GM20431 (cell line): ENCODE data around the gene MAP4.
"Not testable (repeated sequence)": the region's sequence is repeated elsewhere in the genome, so short reads cannot be mapped to it uniquely, and the experiment has no call there.

ENCODE experiments used
- in situ Hi-C: fragments of 300-500 bp; cut with MseI, MboI; formaldehyde crosslinking; loops from one replicate; pipeline ENCODE4 v1.15.0; 2020; ENCODE audit warnings: low sequenced_read_pairs; ENCODE audit not compliant: unreplicated experiment

Gene MAP4

DNA sequence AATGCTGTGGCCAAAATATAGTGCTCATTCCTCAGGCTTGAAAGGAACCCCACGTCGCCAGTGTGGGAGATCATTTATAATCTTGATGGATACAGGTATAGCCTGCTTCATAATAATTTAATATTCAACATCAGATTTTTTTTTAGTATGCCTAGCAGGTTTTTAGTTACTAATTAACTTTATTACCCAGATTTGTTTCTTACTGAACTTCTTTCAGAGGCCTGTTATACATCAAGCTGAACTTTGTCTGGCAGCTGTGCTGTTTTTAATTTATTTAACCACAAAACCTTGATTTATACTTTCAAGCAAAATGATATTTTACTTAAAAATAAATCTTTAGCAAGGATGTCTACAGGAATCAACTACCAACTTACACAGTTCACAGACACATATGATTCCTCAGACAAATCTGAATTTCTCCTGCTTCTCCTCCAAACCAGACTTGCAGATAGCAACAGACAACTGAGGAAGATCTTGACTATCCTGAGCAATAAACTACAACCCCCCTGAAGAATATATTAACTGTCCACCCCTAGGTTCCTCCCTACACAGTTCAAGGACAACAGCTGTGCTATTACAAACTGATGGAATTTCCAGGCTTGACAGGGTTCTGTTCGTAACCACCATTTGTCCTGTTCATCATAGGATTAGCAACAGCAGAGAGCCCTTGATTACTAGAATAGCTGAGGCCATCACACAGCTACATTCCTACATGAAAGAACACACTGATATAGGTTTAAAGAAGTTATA is 610 bp downstream of the MAP4 start:
- in situ Hi-C loops, result no loop called here

DNA sequence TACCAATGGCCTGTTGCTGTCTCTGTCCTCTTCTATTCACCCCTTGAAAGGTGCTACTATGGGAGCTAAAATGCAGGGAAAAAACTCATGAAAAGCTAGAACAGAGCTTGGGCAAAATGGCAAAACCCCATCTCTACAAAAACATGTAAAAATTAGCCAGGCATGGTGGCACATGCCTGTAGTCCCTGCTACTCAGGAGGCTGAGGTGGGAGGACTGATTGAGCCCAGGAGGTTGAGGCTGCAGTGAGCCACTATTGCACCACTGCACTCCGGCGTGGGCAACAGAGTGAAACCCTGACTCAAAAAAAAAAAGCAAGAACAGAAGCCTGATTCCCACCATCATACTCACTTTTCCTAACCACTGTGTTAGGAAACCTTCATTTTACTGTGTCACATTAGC is 1.9 kb downstream of the MAP4 start:
- in situ Hi-C loops, result no loop called here

DNA sequence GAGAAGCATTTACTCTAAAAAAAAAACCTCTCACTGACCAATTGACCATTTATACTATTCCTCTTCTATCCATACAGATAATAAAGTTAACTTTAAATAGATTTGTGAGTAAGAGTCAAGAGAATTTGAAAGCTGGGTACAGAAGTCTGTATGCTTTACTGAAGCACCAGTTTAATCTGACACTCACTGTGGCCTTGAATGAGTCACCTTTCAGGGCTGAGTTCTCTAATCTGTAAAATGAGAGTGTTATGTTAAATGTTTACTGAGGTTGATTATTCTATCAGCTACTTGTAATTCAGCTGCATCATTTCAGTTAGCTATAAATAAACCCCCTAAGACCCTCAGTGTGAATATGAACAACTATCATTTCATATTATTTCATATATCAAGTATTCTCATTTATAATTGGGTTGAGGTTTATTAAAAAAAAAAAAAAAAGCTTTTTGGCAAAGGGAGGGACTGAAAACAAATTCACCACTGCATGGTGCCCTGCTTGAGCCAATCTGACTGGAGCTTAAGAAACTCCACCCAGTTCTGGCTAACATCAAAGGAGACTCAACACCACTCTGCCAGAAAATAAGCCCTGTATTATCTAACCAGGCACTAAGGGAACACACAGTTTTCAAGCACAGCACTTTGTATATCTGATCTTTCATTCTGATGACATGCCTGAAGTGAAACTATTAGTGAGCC is 2.8 kb downstream of the MAP4 start:
- in situ Hi-C loops, result no loop called here

DNA sequence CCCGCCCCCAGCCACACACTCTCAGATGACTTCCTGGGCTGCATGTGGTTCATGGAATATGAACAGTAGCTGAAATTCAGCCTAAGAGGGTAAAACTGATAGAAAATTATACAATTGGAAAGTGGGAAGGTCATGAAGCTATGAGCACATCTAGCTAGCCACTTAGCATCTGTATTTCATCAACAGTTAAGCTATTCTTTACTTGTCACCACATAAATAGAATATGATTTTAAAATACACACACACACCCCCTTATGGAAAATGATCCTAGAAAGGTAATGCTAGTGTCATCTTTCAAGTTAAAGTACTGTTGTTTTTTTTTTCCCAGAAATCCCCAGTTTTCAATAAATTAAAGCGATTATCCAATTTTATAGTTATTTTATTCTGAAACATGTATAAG is 3.6 kb downstream of the MAP4 start:
- in situ Hi-C loops, result no loop called here

DNA sequence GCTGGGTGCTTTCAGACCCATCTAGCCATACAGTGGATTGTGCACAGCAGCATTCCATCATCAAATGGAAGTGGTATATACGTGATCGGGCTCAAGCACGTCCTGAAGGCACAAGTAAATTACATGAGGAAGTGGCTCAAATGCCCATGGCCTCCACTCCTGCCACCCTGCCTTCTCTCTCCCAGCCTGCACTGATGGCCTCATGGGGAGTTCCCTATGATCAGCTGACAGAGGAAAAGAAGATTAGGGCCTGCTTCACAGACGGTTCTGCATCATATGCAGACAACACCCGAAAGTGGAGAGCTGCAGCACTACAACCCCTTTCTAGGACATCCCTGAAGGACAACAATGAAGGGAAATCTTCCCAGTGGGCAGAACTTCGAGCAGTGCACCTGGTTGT is 8.2 kb downstream of the MAP4 start:
- in situ Hi-C loops, result not testable (repeated sequence)

DNA sequence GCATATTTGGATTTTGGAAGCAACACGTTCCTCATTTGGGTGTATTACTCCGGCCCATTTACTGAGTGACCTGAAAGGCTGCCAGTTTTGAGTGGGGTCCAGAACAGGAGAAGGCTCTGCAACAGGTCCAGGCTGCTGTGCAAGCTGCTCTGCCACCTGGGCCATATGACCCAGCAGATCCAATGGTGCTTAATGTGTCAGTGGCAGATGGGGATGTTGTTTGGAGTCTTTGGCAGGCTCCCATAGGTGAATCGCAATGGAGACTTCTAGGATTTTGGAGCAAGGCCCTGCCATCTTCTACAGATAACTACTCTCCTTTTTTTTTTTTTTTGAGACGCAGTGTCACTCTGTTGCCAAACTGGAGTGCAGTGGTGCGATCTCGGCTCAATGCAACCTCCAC is 8.9 kb downstream of the MAP4 start:
- in situ Hi-C loops, result not testable (repeated sequence)

DNA sequence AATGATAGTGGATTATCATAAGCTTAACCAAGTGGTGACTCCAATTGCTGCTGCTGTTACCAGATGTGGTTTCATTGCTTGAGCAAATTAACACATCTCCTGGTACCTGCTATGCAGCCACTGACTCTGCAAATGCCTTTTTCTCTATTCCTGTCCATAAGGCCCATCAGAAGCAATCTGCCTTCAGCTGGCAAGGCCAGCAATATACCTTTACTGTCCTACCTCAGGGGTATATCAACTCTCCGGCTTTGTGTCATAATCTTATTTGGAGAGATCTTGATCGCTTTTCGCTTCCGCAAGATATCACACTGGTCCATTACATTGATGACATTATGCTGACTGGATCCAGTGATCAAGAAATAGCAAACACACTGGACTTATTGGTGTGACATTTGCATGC is 9.4 kb downstream of the MAP4 start:
- in situ Hi-C loops, result not testable (repeated sequence)

DNA sequence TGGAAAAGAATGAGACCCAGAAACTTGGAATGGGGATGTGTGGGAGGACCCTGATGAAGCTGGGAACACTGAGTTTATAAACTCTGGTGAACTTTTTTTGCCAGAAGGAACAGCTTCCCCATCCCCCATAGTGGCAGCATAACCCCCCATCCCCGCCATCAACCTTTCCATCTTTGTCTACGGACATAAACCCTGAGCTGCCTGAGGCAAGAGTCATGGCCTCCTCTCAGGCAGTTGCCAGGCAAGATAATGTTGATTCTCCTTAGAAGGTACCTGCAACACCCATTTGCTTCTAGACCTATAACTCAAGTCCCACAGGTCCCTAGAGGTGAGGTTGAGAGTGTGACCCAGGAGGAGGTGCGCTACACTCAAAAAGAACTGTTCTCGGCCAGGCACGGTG is 11.5 kb downstream of the MAP4 start:
- in situ Hi-C loops, result no loop called here

DNA sequence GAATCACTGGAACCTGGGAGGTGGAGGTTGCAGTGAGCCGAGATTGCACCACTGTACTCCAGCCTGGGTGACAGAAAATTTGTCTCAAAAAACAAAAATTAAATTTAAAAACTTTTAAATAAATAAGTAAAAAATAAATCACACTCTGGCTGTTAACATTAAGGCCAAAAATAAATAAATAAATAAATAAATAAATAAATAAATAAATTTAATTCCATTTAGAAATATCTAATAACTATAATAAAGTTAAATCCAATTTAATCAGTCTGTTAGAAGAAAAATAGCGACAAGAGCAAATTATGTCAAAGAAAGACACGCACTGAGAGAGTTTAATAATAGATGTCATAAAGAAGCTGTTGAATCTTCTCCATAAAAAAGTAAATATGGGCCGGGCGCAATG is 13.4 kb downstream of the MAP4 start:
- in situ Hi-C loops, result no loop called here

DNA sequence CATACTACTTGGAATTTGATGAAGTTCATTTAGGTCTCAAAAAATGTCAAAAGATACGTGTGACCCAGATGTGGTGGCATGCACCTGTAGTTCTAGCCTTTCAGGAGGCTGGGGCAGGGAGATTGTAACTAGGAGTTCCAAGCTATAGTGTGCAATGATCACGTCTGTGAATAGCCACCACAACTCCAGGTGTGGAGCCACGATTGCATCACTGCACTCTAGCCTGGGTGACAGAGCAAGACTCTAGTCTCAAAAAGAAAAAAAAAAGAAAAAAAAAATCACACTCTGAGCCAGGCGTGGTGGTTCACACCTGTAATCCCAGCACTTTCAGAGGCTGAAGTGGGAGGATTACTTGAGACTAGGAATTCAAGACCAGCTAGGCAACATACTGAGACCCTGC is 14.2 kb downstream of the MAP4 start:
- in situ Hi-C loops, result no loop called here

DNA sequence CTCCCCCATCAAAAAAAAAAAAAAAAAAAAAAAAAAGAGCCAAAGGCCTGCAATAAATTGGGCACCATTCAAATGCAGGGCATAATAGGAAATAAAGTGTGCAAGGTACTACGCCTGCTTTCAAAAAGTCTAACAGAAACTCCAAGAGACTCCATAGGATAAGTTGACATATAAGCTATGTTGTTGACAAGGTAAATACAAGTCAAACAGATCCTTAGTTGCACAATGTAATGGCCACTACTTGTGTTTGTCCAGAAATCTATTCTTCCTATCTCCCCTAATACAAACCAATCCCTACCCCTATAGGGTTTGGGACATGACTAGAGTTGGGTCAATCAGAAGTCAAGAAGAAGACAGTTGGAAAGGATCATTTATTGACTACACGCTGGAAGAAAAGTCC is 16.0 kb downstream of the MAP4 start:
- in situ Hi-C loops, result no loop called here

DNA sequence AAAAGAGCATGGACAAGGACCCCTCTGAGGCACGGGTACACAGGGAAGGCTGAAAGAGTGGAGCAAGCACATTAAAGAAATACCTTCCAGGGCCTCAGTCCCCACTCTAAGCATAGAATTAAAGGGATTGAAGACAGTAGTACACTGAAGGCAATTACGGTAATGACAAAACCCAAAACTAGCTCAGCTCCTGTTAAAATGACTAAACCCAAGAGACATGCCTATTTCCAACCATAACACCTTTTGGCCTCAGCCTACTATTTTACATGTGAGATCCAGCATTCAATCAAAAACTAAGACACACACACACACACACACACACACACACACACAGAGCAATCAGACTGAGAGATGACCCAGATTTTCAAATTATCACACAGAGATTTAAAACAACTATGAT is 19.8 kb downstream of the MAP4 start:
- in situ Hi-C loops, result loop anchor here (10.0 kb wide), 1 partner anchor 162 kb away; no protein-coding TSS in a partner anchor

DNA sequence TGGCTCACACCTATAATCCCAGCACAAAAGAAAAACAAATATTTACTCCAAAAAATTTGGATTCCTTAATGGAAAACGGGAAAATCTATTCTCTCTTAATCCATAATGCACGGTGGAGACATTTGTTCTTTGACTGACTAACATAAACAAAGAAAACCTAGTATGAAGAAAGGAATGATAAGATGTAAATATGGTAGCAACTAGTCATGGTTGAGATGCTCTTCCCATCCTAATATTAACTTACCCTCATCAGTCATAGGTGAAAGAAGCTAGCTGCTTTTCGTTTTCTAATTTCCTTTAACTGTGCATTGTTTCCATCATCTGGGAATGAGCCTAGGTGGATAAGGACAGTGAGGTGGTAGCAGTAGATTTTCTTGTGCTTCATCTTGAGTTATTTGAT is 22.0 kb downstream of the MAP4 start:
- in situ Hi-C loops, result loop anchor here (10.0 kb wide), 1 partner anchor 159 kb away; no protein-coding TSS in a partner anchor

DNA sequence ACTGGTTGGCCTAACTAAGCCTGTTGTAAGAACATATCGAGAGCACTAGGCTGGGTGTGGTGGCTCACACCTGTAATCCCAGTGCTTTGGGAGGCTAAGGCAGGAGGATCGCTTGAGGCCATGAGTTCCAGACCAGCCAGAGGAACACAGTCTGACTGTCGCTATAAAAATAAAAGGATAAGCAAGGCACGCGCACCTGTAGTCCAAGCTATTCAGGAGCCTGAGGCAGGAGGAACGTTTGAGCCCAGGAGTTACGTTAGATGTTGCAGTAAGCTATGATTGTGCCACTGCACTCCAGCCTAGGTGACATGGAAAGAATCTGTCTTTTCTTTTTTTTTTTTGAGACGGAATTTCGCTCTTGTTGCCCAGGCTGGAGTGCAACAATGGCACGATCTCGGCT is 24.9 kb downstream of the MAP4 start:
- in situ Hi-C loops, result loop anchor here (10.0 kb wide), 1 partner anchor 157 kb away; no protein-coding TSS in a partner anchor

DNA sequence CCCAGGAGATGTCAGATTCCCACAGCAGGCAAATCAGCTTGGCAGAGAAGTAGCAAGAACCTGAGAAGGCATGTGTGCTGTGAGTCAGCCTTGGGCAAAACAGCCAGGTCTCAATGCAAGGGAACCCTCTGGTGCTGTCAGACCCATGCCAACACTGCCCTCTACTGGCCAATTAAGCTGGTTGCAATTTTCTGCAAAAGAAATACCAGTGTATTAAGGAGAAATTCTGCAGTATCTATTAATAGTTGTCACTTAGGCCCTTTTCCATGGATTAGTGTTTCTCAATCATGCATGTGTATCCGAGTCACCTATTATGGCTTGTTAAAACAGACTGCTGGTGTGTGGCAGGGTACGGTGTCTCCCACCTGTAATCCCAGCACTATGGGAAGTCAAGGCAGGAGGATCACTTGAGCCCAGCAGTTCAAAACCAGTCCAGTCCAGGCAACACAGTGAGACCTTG is 26.2 kb downstream of the MAP4 start:
- in situ Hi-C loops, result loop anchor here (10.0 kb wide), 1 partner anchor 155 kb away; no protein-coding TSS in a partner anchor

DNA sequence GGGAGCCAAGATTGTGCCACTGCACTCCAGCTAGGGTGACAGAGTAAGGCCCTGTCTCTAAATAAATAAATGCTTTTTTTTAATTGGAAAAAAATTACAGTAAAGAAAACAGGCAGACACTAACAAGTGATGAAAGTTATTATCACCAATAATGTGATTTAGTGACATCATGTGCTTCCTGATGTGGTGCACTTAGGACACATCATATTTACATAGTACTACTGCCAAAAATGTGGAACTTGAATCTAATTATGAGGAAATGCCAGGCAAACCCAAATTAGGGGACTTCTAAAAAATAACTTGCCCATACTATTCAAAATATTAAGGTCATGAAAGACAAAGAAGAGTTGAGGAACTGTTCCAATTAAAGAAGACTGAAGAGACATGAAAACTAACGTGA is 30.8 kb downstream of the MAP4 start:
- in situ Hi-C loops, result no loop called here

DNA sequence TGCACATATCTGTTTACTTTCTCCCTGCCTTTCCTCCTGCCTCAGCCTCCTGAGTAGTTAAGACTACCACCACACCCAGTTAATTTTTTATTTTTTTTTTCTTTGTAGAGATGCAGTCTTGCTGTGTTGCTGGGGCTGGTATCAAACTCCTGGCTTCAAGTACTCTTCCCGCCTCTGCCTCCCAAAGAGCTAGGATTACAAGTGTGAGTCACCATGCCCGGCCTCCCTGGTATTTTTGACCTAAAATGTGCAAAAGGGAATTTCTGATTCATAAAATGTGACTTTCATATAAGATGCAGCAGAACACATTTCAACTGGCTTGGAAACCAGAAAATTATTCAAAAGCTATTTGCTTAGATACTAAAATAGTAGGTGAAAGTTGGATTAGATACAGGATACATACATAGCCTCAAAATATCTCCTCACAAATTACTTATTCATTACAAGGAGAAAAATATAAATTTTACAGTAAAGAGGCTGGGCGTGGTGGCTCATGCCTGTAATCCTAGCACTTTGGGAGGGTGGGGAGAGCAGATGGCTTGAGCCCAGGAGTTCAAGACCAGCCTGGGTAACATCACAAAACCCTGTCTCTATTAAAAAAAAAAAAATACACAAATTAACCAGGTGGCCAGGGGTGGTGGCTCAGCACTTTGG is 32.0 kb downstream of the MAP4 start:
- in situ Hi-C loops, result no loop called here

DNA sequence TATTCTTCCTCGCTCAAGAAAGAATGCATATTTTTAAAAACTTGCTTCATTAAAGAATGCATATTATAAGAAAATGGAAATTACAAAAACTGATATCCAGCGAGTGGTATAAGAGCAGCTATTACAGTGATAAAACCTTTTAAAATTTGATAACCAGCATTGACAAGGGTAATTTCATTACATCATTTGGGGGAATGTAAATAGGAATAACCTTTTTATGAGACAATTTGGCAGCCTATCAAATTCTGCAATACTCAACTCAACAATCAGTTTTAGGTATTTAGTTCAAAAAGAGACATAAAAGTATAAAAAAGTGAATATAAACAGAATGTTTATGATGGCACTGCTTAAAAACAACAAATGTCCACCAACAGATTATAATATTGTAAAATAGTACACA is 35.4 kb downstream of the MAP4 start:
- in situ Hi-C loops, result no loop called here

DNA sequence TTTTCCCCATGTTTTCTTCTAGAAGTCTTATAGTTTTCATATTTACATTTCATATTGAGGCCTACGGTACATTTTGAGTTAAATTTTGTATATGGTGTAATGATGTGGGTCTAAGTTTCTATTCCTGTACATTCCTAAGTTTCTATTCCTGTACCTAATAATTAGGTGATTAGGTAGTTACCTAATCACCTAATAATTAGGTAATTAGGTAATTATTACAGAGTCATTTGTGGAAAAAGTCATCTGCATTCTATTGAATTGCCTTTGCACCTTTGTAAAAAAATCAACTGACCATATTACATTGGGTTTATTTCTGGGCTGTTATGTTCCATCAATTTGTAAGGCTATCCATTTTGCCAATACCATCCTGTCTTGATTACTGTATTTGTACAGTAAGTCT is 37.1 kb downstream of the MAP4 start:
- in situ Hi-C loops, result no loop called here

DNA sequence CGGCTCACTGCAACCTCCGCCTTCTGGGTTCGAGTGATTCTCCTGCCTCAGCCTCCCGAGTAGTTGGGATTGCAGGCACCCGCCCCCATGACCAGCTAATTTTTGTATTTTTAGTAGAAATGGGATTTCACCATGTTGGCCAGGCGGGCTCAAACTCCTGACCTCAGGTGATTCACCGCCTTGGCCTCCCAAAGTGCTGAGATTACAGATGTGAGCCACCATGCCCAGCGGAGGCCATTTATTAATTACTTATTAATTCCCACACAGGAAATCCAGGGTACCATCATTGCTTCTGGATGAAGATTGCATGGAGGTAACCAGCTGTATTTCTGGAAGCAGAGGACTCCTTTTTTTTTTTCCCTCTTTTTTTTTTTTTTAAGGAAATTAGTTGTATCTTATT is 37.8 kb downstream of the MAP4 start:
- in situ Hi-C loops, result no loop called here

DNA sequence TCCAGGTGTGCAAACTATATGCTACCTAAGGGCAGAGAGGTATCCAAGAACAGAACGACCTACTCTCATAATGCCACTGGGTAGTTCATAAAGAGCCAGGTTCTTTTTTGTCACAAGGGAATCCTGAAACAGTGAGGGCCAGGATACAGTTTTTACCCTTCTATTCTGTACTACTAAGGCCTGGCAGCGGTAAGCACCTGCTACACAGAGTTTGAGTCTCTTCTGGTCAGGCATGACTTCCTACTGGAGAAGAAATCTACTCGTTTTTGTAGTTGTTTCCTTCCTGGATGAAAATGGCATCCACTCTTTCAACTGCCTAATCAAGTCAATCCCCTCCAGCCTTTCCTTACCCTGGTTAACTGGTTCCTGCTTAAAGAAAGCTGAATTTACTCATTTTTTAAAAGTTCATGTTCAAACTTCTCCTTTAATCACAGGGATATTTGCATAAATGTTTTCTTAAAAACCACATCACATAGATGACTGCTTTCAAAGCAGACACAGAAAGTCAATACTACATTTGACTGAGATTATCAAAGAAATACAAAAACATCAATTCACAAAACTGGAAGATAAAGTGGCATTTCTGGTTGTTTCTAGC is 40.0 kb downstream of the MAP4 start:
- in situ Hi-C loops, result no loop called here
